ENCODE data around the gene PGAM1. TPM values are rescaled to one million over a fixed set of nuclear protein-coding genes. Genes with fewer than 3 reads are reported as not detected.

PGAM1 gene
- total and polyA plus RNA-seq, 2 of the 13 experiments (the other 11 are each of a cell fraction or from before 2014, with no cell fraction given) = 354 to 483 TPM

GRCh38 chr10:97408496-97408992 lies 17.4 kb upstream of the PGAM1 start (continued):
- TF ChIP-seq ARID5B (CRISPR knock-in tag; IDR thresholded peaks at IDR 0.05) (peak; percentile 54), ZBTB39 (CRISPR knock-in tag; IDR thresholded peaks at IDR 0.05) (no peak), TSC22D2 (CRISPR knock-in tag; IDR thresholded peaks at IDR 0.05; ENCODE audit: borderline replicate concordance) (no peak)

- in situ Hi-C loops (cut with HindIII; ENCODE audit: extremely low pct_ligation_motif_present, low pct_unique_long_range_greater_than_20kb) = no loop called here
- Histone ChIP-seq H3K4me1 (ENCODE audit: insufficient read depth, low read length) (peaks cover 62% of the 10 kb centered on the region), H3K4me3 (replicated peaks in 1 of 3; ENCODE audit: insufficient read depth in 1 of 3, low read depth in 2 of 3, low read length in 3 of 3) (no peak overlapping the region), H2AFZ (ENCODE audit: low read length) (no peak overlapping the region), H3K36me3 (replicated peaks in 1 of 2; ENCODE audit: control insufficient read depth in 1 of 2, insufficient read depth in 2 of 2, low read length in 2 of 2) (no peaks in the 10 kb centered on the region), H3K4me2 (ENCODE audit: low read depth, low read length) (peak overlapping the region; percentile 16; the same call in 1 of the 2 replicates), H3K9ac (ENCODE audit: insufficient read depth, low read depth, low read length) (no peak overlapping the region), H3K27me3 (ENCODE audit: control insufficient read depth in 1 of 2, insufficient read depth in 2 of 2, low read length in 2 of 2) (no peaks in the 10 kb centered on the region), H3K27ac (ENCODE audit: extremely low read length, insufficient read depth, low read length) (peak overlapping the region; percentile 53), H3K9me3 (ENCODE audit: low read length) (no peaks in the 10 kb centered on the region), H3K79me2 (ENCODE audit: insufficient read depth, low read length) (no peaks in the 10 kb centered on the region), H4K20me1 (ENCODE audit: insufficient read depth, low read length) (no peaks in the 10 kb centered on the region)
- ATAC-seq = peak; percentile 58
- ChIA-PET POLR2A (interaction anchor here (0.8 kb wide), 1 partner anchor 10 kb away, joined by 6 read pairs; the partner anchor contains the start of gene RRP12), CTCF (ENCODE audit: low intra/inter-chr PET ratio, low total read pairs) (no interaction called here)
- WGBS (ENCODE audit: low lambda C conversion rate) = 3% methylated on average over 4 of the region's 4 CpGs
- BruUV-seq (replicated peaks) = no TSS peak
- FAIRE-seq = no peak
- intact Hi-C loops (cut with micrococcal nuclease; ENCODE audit: unreplicated experiment) = no loop called here
- peak; percentile 90 for DNase-seq (ENCODE audit: low spot score)
- TF ChIP-seq STAG1 (CRISPR knock-in tag; IDR thresholded peaks at IDR 0.05) = no peak
- no peak for TF ChIP-seq ZSCAN9 (CRISPR knock-in tag; IDR thresholded peaks at IDR 0.05; ENCODE audit: borderline replicate concordance)
- TF ChIP-seq POGZ (CRISPR knock-in tag; IDR thresholded peaks at IDR 0.05) = 0 out of 2 replicates have a peak, but pooled peaks have one; percentile 29
- TF ChIP-seq KLF12 (CRISPR knock-in tag; IDR thresholded peaks at IDR 0.05; ENCODE audit: borderline replicate concordance) = no peak
- TF ChIP-seq GZF1 (CRISPR knock-in tag; IDR thresholded peaks at IDR 0.05) = no peak
- no peak for TF ChIP-seq PBX3 (CRISPR knock-in tag; IDR thresholded peaks at IDR 0.05; ENCODE audit: borderline replicate concordance)
- TF ChIP-seq ZBTB33 (CRISPR knock-in tag; IDR thresholded peaks at IDR 0.05) = peak; percentile 52; the same call in 1 of the 2 replicates
Measured at GRCh38 chr10:97411406-97411805, 14.6 kb upstream of the PGAM1 start.

Data from HepG2 (cell line).